ENCODE data around the gene ADAM12.

Gene ADAM12

GRCh38 chr10:126294451-126294850 lies 93.8 kb downstream of the ADAM12 start:
- POLR2A ChIA-PET, result no interaction called here
- DNase-seq (ENCODE audit: extremely low spot score), result no peak
- no peak for TF ChIP-seq CTCF (IDR thresholded peaks at IDR 0.05; ENCODE audit: control extremely low read depth, extremely low read depth, low read depth, missing control alignments)
- CTCF ChIA-PET, result no interaction called here

GRCh38 chr10:126290232-126290631 lies 98.0 kb downstream of the ADAM12 start:
- TF ChIP-seq CTCF (IDR thresholded peaks at IDR 0.05; ENCODE audit: control extremely low read depth, extremely low read depth, low read depth, missing control alignments), result no peak
- ChIA-PET POLR2A (no interaction called here), CTCF (interaction anchor here (1.4 kb wide), 1 partner anchor 18 kb away, joined by 3 read pairs; no protein-coding TSS in a partner anchor)
- DNase-seq (ENCODE audit: extremely low spot score), result no peak

GRCh38 chr10:126288547-126289493 lies 99.5 kb downstream of the ADAM12 start:
- CTCF ChIA-PET, result no interaction called here
- DNase-seq (ENCODE audit: extremely low spot score), result no peak
- no peak for TF ChIP-seq CTCF (IDR thresholded peaks at IDR 0.05; ENCODE audit: control extremely low read depth, extremely low read depth, low read depth, missing control alignments)
- POLR2A ChIA-PET, result no interaction called here

- CTCF ChIA-PET, result no interaction called here
- TF ChIP-seq CTCF (IDR thresholded peaks at IDR 0.05; ENCODE audit: control extremely low read depth, extremely low read depth, low read depth, missing control alignments), result no peak
- POLR2A ChIA-PET, result no interaction called here
- no peak for DNase-seq (ENCODE audit: extremely low spot score)
These were observed 102.0 kb downstream of the ADAM12 start for GRCh38 chr10:126286256-126286780.

GRCh38 chr10:126283307-126283706 lies 105.0 kb downstream of the ADAM12 start:
- DNase-seq (ENCODE audit: extremely low spot score), result no peak
- POLR2A ChIA-PET, result no interaction called here
- no peak for TF ChIP-seq CTCF (IDR thresholded peaks at IDR 0.05; ENCODE audit: control extremely low read depth, extremely low read depth, low read depth, missing control alignments)
- CTCF ChIA-PET, result no interaction called here

- DNase-seq (ENCODE audit: extremely low spot score), result no peak
- POLR2A ChIA-PET, result no interaction called here
- CTCF ChIA-PET, result interaction anchor here (1.2 kb wide), 1 partner anchor 8 kb away, joined by 3 read pairs; no protein-coding TSS in a partner anchor
- no peak for TF ChIP-seq CTCF (IDR thresholded peaks at IDR 0.05; ENCODE audit: control extremely low read depth, extremely low read depth, low read depth, missing control alignments)
These were observed 109.4 kb downstream of the ADAM12 start for GRCh38 chr10:126278851-126279250.
